GM21526 (cell line): Measurements from ENCODE around the gene CPLX3.

ENCODE experiments used
- ATAC-seq: cut with Tn5 transposase; IDR thresholded peaks from one replicate; pipeline ENCODE4 v1.9.1; 2021; ENCODE audit warnings: moderate library complexity; ENCODE audit not compliant: unreplicated experiment, low FRiP score

Gene CPLX3

GRCh38 chr15:74842581-74843444, 16.4 kb downstream of the CPLX3 start, which contains the start of gene ULK3:
Gene ULK3 (minus strand): TSS chr15:74843156. CDS start chr15:74843105, 51 bp downstream.
- ATAC-seq: peak; percentile 77

- ATAC-seq: no peak
Measured at GRCh38 chr15:74843445-74843828, 17.0 kb downstream of the CPLX3 start.

DNA sequence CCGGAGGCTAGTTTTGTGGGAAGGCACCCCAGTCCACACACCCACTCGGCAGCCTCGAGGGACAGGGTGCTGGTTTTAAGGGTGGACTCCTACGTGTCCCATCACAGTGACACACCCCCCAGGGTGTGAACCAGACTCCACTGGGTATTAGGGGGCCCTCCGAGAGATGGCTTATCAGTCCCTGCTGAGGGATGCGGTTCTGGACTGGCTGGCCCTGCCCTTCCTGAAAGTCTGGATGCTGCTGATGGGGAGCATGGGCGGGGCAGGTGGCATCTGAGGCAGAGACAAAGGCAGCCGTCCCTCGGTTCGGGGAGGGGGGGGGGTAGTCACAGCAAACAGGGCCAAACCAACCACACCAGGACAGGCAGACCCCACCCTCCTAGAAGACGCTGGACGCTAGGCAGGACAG, 17.5 kb downstream of the CPLX3 start:
- ATAC-seq: no peak

GRCh38 chr15:74844319-74845207, 18.1 kb downstream of the CPLX3 start:
- no peak for ATAC-seq

DNA sequence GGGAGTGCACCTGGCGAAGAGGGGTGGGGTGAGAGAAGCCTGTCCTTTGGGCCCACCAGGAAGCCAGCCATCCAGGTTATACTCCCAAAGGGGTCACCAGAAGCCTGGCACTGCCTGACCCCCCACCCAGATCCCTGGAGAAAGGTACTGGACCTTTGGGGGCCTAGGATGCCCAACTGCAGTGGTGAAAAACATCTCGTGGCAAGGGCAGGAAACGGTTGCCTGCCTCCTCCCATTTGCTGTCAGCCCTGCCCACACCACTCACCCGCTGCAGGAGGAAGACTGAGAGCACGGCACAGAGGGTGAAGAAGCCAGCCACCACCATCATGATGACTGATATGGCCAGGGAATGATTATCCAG, 18.8 kb downstream of the CPLX3 start:
- ATAC-seq: no peak

DNA sequence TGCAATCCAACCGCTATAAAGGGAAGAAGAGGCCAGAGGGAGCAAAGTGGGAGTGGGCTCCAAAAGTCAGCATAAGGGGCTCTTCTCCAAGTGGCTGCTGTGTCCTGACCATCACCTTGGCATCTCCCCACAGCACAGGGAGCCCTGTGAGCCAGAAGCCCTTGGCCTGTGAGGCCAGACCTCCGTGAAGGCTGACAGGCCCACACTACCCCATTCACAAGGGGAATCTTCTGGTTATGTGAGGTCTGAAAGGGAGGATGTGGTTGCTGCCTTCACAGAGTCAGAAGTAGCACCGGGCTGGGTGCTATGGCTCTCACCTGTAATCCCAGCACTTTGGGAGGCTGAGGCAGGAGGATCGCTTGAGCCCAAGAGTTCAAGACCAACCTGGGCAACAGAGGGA, 19.2 kb downstream of the CPLX3 start:
- ATAC-seq: no peak

DNA sequence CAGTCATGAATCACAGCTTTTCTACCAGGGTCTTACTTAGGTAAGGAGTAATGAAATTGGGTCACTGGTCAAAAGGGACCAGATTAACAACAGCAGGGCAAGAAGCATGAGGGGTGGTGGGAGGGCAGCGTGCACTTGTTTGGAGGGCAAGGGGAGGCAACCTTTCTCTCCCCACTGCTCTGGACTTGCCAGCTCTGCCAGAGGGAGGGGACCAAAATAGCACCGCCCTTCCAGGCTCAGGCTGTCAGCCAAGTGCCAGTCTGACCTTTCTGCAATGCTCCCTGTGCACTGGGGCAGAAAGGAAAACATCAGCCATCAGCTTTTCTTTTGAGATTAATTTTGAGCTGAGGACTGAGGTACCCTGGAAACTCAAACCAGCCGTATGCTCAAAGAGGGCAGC, 21.0 kb downstream of the CPLX3 start:
- ATAC-seq: no peak

- ATAC-seq: no peak
Measured at GRCh38 chr15:74850393-74850792, 24.0 kb downstream of the CPLX3 start.

DNA sequence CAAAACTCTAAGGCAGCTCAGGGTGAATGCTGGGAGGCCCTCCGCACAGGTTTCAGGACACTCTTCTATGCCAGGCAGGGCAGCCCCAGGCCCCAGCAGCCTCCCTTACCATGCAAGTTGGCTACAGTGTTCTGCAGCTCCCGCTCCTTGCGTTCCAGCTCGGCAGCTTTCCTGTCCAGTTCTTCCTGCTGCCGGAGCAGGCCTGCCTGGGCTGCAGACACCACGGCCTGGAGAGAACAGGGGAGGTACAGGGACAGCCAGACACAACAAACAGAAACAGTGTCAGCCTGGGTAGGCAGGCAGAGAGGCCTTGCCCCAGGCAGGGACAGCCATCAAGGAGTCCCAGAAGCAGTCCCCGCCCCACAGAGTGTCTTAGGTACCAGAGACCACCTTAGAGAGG, 25.5 kb downstream of the CPLX3 start:
- no peak for ATAC-seq

- no peak for ATAC-seq
Measured at GRCh38 chr15:74854453-74855022, 28.1 kb downstream of the CPLX3 start.

DNA sequence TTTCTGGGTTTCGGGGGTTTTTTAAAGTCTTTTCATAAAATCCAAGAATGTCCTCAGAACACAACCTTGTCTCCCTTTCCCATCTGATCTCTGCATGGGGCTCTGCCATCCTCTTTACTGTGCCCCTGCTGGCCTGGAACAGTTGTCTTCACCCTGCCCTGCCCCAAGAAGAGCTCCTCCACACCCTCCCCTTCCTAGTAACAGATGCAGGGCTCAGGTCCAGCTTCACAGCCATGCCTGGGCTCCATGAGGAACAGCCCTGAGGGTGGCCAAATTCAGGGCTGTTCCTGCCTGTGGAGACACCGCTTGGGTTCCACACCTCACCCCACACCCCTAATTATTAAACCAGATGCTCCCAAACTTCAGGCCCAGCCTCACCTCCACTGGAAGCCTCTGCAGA, 29.4 kb downstream of the CPLX3 start:
- no peak for ATAC-seq

- no peak for ATAC-seq
Measured at GRCh38 chr15:74856537-74856936, 30.1 kb downstream of the CPLX3 start.

- ATAC-seq: no peak
Measured at GRCh38 chr15:74857082-74857655, 30.7 kb downstream of the CPLX3 start.

GRCh38 chr15:74857671-74858368, 31.4 kb downstream of the CPLX3 start:
- no peak for ATAC-seq

GRCh38 chr15:74858369-74858740, 31.9 kb downstream of the CPLX3 start:
- ATAC-seq: no peak

GRCh38 chr15:74863239-74864056, 37.0 kb downstream of the CPLX3 start:
- no peak for ATAC-seq

DNA sequence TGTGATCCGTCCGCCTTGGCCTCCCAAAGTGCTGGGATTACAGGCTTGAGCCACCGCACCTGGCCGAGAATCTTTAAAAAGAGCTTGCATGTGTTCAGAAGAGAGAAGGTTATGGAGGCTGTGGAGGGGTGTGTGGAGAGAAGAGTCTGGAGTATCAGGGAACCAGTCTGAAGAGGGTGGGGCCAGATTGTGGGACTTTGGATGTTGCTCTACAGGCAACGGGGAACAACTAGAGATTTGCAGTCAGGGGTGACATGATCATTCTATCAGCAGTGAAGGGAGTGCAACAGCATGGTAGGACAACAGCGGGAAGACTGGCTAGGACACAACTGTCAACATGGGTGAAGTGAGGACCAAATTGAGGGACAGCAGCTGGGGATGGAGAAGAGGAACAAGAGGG, 37.9 kb downstream of the CPLX3 start:
- no peak for ATAC-seq

- no peak for ATAC-seq
Measured at GRCh38 chr15:74865316-74865715, 38.9 kb downstream of the CPLX3 start.

DNA sequence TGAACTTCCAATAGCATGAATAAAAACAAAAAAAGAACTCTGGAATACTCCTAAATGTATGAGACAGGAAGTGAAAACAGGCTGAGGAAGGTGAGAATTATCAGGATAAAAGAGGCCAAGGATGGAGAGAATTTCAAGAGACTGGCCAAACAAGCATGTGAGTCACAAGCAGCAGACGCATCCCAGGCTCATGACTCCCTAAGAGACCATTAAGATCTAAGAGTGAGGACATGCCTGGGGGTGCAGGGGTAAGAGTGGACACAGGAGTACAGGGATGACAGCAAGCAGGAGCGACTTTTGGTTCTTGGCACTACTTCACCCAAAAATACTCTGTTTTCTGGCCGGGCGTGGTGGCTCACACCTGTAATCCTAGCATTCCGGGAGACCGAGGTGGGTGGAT, 39.7 kb downstream of the CPLX3 start:
- no peak for ATAC-seq
